HepG2 (cell line): ENCODE data around the gene PPP1R18. TPM values are rescaled to one million over a fixed set of nuclear protein-coding genes. Genes with fewer than 3 reads are reported as not detected.
"Not testable (repeated sequence)": the region's sequence is repeated elsewhere in the genome, so short reads cannot be mapped to it uniquely, and the experiment has no call there.

ENCODE experiments used
- ATAC-seq: fragments of 200-7000 bp; cut with Tn5 transposase; 3 replicates; pipeline ENCODE4 v1.9.1; 2020; ENCODE audit warnings: mild to moderate bottlenecking, moderate library complexity
- BruUV-seq: library from RNA; stranded (reverse); fragments of 400-500 nt; replicated peaks from 2 replicates; lab custom pipeline; 2021; lab: Mats Ljungman, UMichigan
- CTCF ChIA-PET: fragments of 300-600 bp; formaldehyde crosslinking; extraction: SDS; loops from one replicate; lab custom pipeline; 2021; ENCODE audit warnings: low total read pairs, inconsistent platforms, low intra/inter-chr PET ratio; lab: Yijun Ruan, JAX
- POLR2A ChIA-PET: fragments of 350-600 bp; sonication (Branson Sonifier 250); formaldehyde crosslinking; loops from one replicate; lab custom pipeline; 2020; ENCODE audit warnings: antibody characterized with exemption, inconsistent platforms; lab: Yijun Ruan, JAX
- DNase-seq: peaks from one replicate; pipeline ENCODE4 v3.0.0-alpha.2; 2015; ENCODE audit warnings: low spot score
- FAIRE-seq: peaks from 3 replicates; lab custom pipeline; 2011; peaks lifted over from hg19 to GRCh38; lab: Jason Lieb, UNC
- H2AFZ ChIP-seq: one replicate; pipeline ENCODE4 v1.6.1; 2011; ENCODE audit warnings: low read length, inconsistent platforms
- H3K27ac ChIP-seq: fragments of 300-600 bp; 3 replicates; pipeline ENCODE4 v1.8.0; 2011; ENCODE audit warnings: mixed run types, mild to moderate bottlenecking, mixed read lengths, low read length, inconsistent platforms; ENCODE audit not compliant: insufficient read depth; ENCODE audit errors: extremely low read length
- H3K27me3 ChIP-seq, 2 experiments: fragments of 200-600 bp in 1 of 2; 2 replicates in 1 of 2; 3 replicates in 1 of 2; pipeline versions ENCODE4 v1.6.0 to v1.8.0; 2011; ENCODE audit warnings: low read length in 2 of 2, mild to moderate bottlenecking in 2 of 2, moderate library complexity in 2 of 2, inconsistent platforms in 1 of 2; ENCODE audit not compliant: insufficient read depth in 2 of 2, control insufficient read depth in 1 of 2
- H3K36me3 ChIP-seq, 2 experiments: fragments of 200-600 bp in 1 of 2; replicated peaks in 1 of 2; 2 replicates in 1 of 2; 3 replicates in 1 of 2; pipeline versions ENCODE4 v1.5.1 to v1.8.0; 2011; ENCODE audit warnings: low read length in 2 of 2, inconsistent platforms in 1 of 2; ENCODE audit not compliant: insufficient read depth in 2 of 2, control insufficient read depth in 1 of 2
- H3K4me1 ChIP-seq: 2 replicates; pipeline ENCODE4 v1.5.1; 2012; ENCODE audit warnings: low read length, inconsistent platforms; ENCODE audit not compliant: insufficient read depth
- H3K4me2 ChIP-seq: 2 replicates; pipeline ENCODE4 v1.6.0; 2011; ENCODE audit warnings: low read depth, low read length, inconsistent platforms
- H3K4me3 ChIP-seq, 3 experiments: fragments of 200-600 bp in 1 of 3; sonication (generic), shearing (Covaris generic) in 1 of 3; replicated peaks in 1 of 3; 2 replicates each; pipeline ENCODE4 v1.5.1; 2011 to 2016; ENCODE audit warnings: low read length in 3 of 3, inconsistent platforms in 2 of 3, low read depth in 2 of 3, mild to moderate bottlenecking in 2 of 3, control low read depth in 1 of 3, mixed read lengths in 1 of 3; ENCODE audit not compliant: insufficient read depth in 1 of 3
- H3K79me2 ChIP-seq: one replicate; pipeline ENCODE4 v1.6.1; 2011; ENCODE audit warnings: low read length, inconsistent platforms; ENCODE audit not compliant: insufficient read depth
- H3K9ac ChIP-seq: 2 replicates; pipeline ENCODE4 v1.6.0; 2011; ENCODE audit warnings: mild to moderate bottlenecking, low read depth, low read length, inconsistent platforms; ENCODE audit not compliant: insufficient read depth
- H3K9me3 ChIP-seq: 2 replicates; pipeline ENCODE4 v1.5.1; 2012; ENCODE audit warnings: mild to moderate bottlenecking, low read length
- H4K20me1 ChIP-seq: 2 replicates; pipeline ENCODE4 v1.6.0; 2011; ENCODE audit warnings: inconsistent platforms, mild to moderate bottlenecking, low read length, moderate library complexity; ENCODE audit not compliant: insufficient read depth
- NR2F1 ChIP-seq, 2 experiments: fragments of 450-650 bp in 1 of 2; formaldehyde crosslinking in 1 of 2; IDR thresholded peaks; 2 replicates each; pipeline versions ENCODE4 v1.5.0 to v1.6.1; 2016 to 2020; ENCODE audit warnings: mild to moderate bottlenecking in 1 of 2, missing compliant biosample characterization in 1 of 2, missing genetic modification reagents in 1 of 2, moderate library complexity in 1 of 2
- ZNF234 ChIP-seq: sonication (generic); formaldehyde crosslinking; conservative IDR thresholded peaks from 2 replicates; pipeline ENCODE4 v1.5.1; 2020; ENCODE audit warnings: mild to moderate bottlenecking, missing genetic modification reagents
- ZNF414 ChIP-seq: sonication (generic); formaldehyde crosslinking; IDR thresholded peaks from 2 replicates; pipeline ENCODE4 v1.5.0; 2020; ENCODE audit warnings: missing genetic modification reagents
- ZNF441 ChIP-seq: sonication (generic); formaldehyde crosslinking; IDR thresholded peaks from 2 replicates; pipeline ENCODE4 v1.7.0; 2021; ENCODE audit warnings: missing genetic modification reagents, borderline replicate concordance
- ZNF572 ChIP-seq: sonication (generic); formaldehyde crosslinking; IDR thresholded peaks from 2 replicates; pipeline ENCODE4 v1.5.1; 2020; ENCODE audit warnings: mild to moderate bottlenecking, missing genetic modification reagents
- ZNF670 ChIP-seq: sonication (generic); formaldehyde crosslinking; IDR thresholded peaks from 2 replicates; pipeline ENCODE4 v1.8.0; 2022; ENCODE audit warnings: mild to moderate bottlenecking, missing genetic modification reagents, borderline replicate concordance
- ZNF790 ChIP-seq: sonication (generic); formaldehyde crosslinking; IDR thresholded peaks from 2 replicates; pipeline ENCODE4 v1.8.0; 2022; ENCODE audit warnings: missing genetic modification reagents, mild to moderate bottlenecking, borderline replicate concordance
- ZSCAN9 ChIP-seq: IDR thresholded peaks from 2 replicates; pipeline ENCODE4 v1.6.1; 2016; ENCODE audit warnings: borderline replicate concordance
- WGBS: methylation state at CpG from one replicate; pipeline ENCODE4 v1.1.6; 2017; ENCODE audit warnings: low lambda C conversion rate; 5-methylcytosine and 5-hydroxymethylcytosine counted together
- in situ Hi-C: cut with HindIII; loops from 2 replicates; pipeline ENCODE4 v1.10.0; 2017; ENCODE audit warnings: low pct_unique_long_range_greater_than_20kb; ENCODE audit not compliant: extremely low pct_ligation_motif_present
- intact Hi-C: fragments of 100-400 bp; cut with micrococcal nuclease; formaldehyde crosslinking; loops from one replicate; pipeline ENCODE4 v1.10.0; 2022; ENCODE audit not compliant: unreplicated experiment
- polyA plus RNA-seq, 8 experiments: library from polyadenylated mRNA; depleted of rRNA in 3 of 8; stranded (reverse) in 7 of 8; unstranded in 1 of 8; fragments of >200 nt; fragmentation: Illumina TruSeq in 4 of 8; extraction: Trizol in 4 of 8; gene quantifications; 2 replicates each; pipeline versions ENCODE4 v1.2.1 to v1.2.3, GENCODE V29; 2011 to 2016; ENCODE audit warnings: low read depth in 4 of 8, missing spikeins in 1 of 8, mixed read lengths in 1 of 8; ENCODE audit not compliant: insufficient read depth in 1 of 8
- total RNA-seq, 5 experiments: library from RNA; depleted of rRNA; stranded (reverse); fragments of >200 nt; fragmentation: Illumina TruSeq; extraction: Trizol; gene quantifications; 2 replicates each; pipeline ENCODE4 v1.2.3, GENCODE V29; 2016; ENCODE audit warnings: low read depth in 1 of 5
- TF ChIP-seq, protein P1 (sequence below): sonication (generic); formaldehyde crosslinking; IDR thresholded peaks from 2 replicates; pipeline ENCODE4 v1.5.1; 2020; ENCODE audit warnings: missing genetic modification reagents, mild to moderate bottlenecking, borderline replicate concordance
- TF ChIP-seq, protein P2 (sequence below): sonication (generic); formaldehyde crosslinking; IDR thresholded peaks from 2 replicates; pipeline ENCODE4 v1.5.0; 2020; ENCODE audit warnings: mild to moderate bottlenecking, missing genetic modification reagents

Gene PPP1R18
- total and polyA plus RNA-seq, 2 of the 13 experiments (the other 11 are each of a cell fraction or from before 2014, with no cell fraction given): 4.9 to 9.2 TPM

GRCh38 chr6:30719356-30719755, 32.9 kb upstream of the PPP1R18 start (continued):
- TF ChIP-seq ZNF670 (CRISPR knock-in tag): 0 out of 2 replicates have a peak, but pooled peaks have one; percentile 18

GRCh38 chr6:30717845-30718720, 31.6 kb upstream of the PPP1R18 start:
- H3K4me2 ChIP-seq: peak overlapping the region; percentile 96
- H3K4me1 ChIP-seq: peaks cover 45% of the 10 kb centered on the region
- ATAC-seq, H2AFZ ChIP-seq, H3K27me3 ChIP-seq, DNase-seq, in situ Hi-C loops, FAIRE-seq, H3K9me3 ChIP-seq, CTCF ChIA-PET: not testable (repeated sequence)
- H3K4me3 ChIP-seq: peak overlapping the region; percentile 68 to 84 (median 76)
- 81% methylated on average over 37 of the region's 37 CpGs for WGBS
- POLR2A ChIA-PET: interaction anchor here (0.7 to 2.9 kb wide), 29 partner anchors 8 to 196 kb away, joined by 3 to 50 read pairs (median 7); partner anchors contain the start of genes DDR1, DHX16, FLOT1 and IER3
- H3K9ac ChIP-seq: peak overlapping the region; percentile 89
- peaks cover 37% of the 10 kb centered on the region for H3K79me2 ChIP-seq
- peaks cover 8 to 20% of the 10 kb centered on the region in 2 experiments for H3K36me3 ChIP-seq
- peaks cover 17% of the 10 kb centered on the region for H4K20me1 ChIP-seq
- BruUV-seq: TSS peak; percentile 39
- intact Hi-C loops: loop anchor here (1.0 to 2.0 kb wide), 2 partner anchors 39 to 161 kb away; partner anchors contain the start of genes GNL1 and PRR3
- H3K27ac ChIP-seq: peak overlapping the region; percentile 94
- TF ChIP-seq, protein P1, sequence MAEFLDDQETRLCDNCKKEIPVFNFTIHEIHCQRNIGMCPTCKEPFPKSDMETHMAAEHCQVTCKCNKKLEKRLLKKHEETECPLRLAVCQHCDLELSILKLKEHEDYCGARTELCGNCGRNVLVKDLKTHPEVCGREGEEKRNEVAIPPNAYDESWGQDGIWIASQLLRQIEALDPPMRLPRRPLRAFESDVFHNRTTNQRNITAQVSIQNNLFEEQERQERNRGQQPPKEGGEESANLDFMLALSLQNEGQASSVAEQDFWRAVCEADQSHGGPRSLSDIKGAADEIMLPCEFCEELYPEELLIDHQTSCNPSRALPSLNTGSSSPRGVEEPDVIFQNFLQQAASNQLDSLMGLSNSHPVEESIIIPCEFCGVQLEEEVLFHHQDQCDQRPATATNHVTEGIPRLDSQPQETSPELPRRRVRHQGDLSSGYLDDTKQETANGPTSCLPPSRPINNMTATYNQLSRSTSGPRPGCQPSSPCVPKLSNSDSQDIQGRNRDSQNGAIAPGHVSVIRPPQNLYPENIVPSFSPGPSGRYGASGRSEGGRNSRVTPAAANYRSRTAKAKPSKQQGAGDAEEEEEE (CRISPR knock-in tag): peak; percentile 49; the same call in 1 of the 2 replicates
- 0 out of 2 replicates have a peak, but pooled peaks have one; percentile 39 for TF ChIP-seq ZNF572 (CRISPR knock-in tag)
- peak; percentile 8 for TF ChIP-seq ZSCAN9 (CRISPR knock-in tag)
- 0 out of 2 replicates have a peak, but pooled peaks have one; percentile 19 for TF ChIP-seq ZNF414 (CRISPR knock-in tag)
- TF ChIP-seq ZNF790 (CRISPR knock-in tag): peak; percentile 57; the same call in 1 of the 2 replicates
- 0 out of 4 replicates have a peak, but pooled peaks of 1 of the 2 experiments have one; percentile 8 for TF ChIP-seq NR2F1 (CRISPR knock-in tag; IDR thresholded peaks at IDR 0.05)
- TF ChIP-seq, protein P2, sequence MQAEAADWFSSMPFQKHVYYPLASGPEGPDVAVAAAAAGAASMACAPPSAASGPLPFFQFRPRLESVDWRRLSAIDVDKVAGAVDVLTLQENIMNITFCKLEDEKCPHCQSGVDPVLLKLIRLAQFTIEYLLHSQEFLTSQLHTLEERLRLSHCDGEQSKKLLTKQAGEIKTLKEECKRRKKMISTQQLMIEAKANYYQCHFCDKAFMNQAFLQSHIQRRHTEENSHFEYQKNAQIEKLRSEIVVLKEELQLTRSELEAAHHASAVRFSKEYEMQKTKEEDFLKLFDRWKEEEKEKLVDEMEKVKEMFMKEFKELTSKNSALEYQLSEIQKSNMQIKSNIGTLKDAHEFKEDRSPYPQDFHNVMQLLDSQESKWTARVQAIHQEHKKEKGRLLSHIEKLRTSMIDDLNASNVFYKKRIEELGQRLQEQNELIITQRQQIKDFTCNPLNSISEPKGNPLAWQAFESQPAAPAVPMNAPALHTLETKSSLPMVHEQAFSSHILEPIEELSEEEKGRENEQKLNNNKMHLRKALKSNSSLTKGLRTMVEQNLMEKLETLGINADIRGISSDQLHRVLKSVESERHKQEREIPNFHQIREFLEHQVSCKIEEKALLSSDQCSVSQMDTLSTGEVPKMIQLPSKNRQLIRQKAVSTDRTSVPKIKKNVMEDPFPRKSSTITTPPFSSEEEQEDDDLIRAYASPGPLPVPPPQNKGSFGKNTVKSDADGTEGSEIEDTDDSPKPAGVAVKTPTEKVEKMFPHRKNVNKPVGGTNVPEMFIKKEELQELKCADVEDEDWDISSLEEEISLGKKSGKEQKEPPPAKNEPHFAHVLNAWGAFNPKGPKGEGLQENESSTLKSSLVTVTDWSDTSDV (CRISPR knock-in tag): 0 out of 2 replicates have a peak, but pooled peaks have one; percentile 30
- peak; percentile 54; the same call in 1 of the 2 replicates for TF ChIP-seq ZNF234 (CRISPR knock-in tag)
- 0 out of 2 replicates have a peak, but pooled peaks have one; percentile 7 for TF ChIP-seq ZNF441 (CRISPR knock-in tag)
